ENCODE measurements around the gene TNIP2. TPM values are rescaled to one million over a fixed set of nuclear protein-coding genes. Genes with fewer than 3 reads are reported as not detected.

TNIP2 gene
- total RNA-seq, 1 experiment from 2014 or later: 41.0 TPM

DNA sequence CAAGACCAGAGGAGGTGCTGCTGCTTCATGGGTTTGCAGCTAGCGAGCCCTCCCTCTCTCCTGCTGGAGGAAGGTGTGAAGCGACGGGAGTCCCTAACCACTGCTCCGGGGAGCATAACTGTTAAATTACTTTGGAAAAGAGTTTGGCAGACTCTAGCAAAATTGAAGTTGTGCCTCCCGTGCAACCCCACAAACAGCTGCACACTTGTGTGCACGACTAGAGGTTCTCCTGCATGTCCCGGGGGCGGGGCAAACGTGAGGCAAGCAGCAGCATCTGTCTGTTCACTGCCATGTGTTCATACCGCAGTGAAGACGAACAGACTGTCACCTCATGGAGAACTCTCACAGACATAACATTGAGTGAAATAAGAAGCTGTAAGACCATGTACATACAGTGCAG lies 34.5 kb downstream of the TNIP2 start:
- POLR2A ChIA-PET: no interaction called here
- BruUV-seq (replicated peaks): no TSS peak
- intact Hi-C loops (cut with micrococcal nuclease): no loop called here

More for the DNA sequence above, 34.5 kb downstream of the TNIP2 start:
- Histone ChIP-seq H3K9ac (ENCODE audit: low read length) (no peak overlapping the region), H4K20me1 (ENCODE audit: insufficient read depth) (no peaks in the 10 kb centered on the region), H3K36me3 (ENCODE audit: control insufficient read depth in 1 of 2, insufficient read depth in 2 of 2, low read length in 2 of 2) (peaks cover 7 to 10% of the 10 kb centered on the region in 2 experiments), H3K27me3 (ENCODE audit: insufficient read depth, low read length) (no peaks in the 10 kb centered on the region), H3K9me2 (ENCODE audit: insufficient read depth) (no peaks in the 10 kb centered on the region), H3K27ac (ENCODE audit: low read depth, low read length) (no peak overlapping the region), H3K4me2 (ENCODE audit: low read length) (no peak overlapping the region), H2AFZ (ENCODE audit: low read depth, low read length, poor library complexity, severe bottlenecking) (no peak overlapping the region), H3K9me3 (ENCODE audit: control insufficient read depth in 1 of 2, insufficient read depth in 1 of 2, low read depth in 1 of 2, low read length in 2 of 2) (no peaks in the 10 kb centered on the region), H3K4me1 (ENCODE audit: control insufficient read depth in 1 of 2, insufficient read depth in 2 of 2, low read length in 2 of 2) (no peaks in the 10 kb centered on the region), H3K4me3 (replicated peaks in 1 of 2; ENCODE audit: low read depth in 1 of 2, low read length in 2 of 2) (no peak overlapping the region), H3K79me2 (ENCODE audit: insufficient read depth, low read length) (no peaks in the 10 kb centered on the region)
- ATAC-seq: no peak
- ChIA-PET CTCF (no interaction called here), RAD21 (ENCODE audit: low non-redundant PET in 1 of 2, low total read pairs in 2 of 2, uncharacterized antibody in 2 of 2, unreplicated experiment in 2 of 2) (no interaction called here)
- DNase-seq (ENCODE audit: low read depth, low spot score): no peak
- TF ChIP-seq ZBTB33 (IDR thresholded peaks at IDR 0.05; ENCODE audit: extremely low read depth, insufficient replicate concordance, low read length) (no peak), SIN3A (IDR thresholded peaks at IDR 0.05; ENCODE audit: low read depth) (no peak), JUND (IDR thresholded peaks at IDR 0.05) (no peak), POLR2AphosphoS5 (IDR thresholded peaks at IDR 0.05; ENCODE audit: low read depth, low read length) (no peak), POLR2A (IDR thresholded peaks at IDR 0.05; ENCODE audit: borderline replicate concordance, extremely low read depth, insufficient read depth, insufficient read length) (no peak), ELF1 (IDR thresholded peaks at IDR 0.05; ENCODE audit: borderline replicate concordance, low read depth) (no peak), ZFX (IDR thresholded peaks at IDR 0.05) (no peak), CBX3 (IDR thresholded peaks at IDR 0.05; ENCODE audit: low read depth) (no peak), ZNF274 (IDR thresholded peaks at IDR 0.05; ENCODE audit: low read depth, low read length) (no peak), EGR1 (IDR thresholded peaks at IDR 0.05; ENCODE audit: low read depth) (no peak), CEBPB (IDR thresholded peaks at IDR 0.05; ENCODE audit: low read depth) (no peak), TCF7L2 (IDR thresholded peaks at IDR 0.05; ENCODE audit: borderline replicate concordance, extremely low read depth, insufficient read depth, insufficient read length) (no peak), MAX (IDR thresholded peaks at IDR 0.05) (no peak), YY1 (IDR thresholded peaks at IDR 0.05; ENCODE audit: extremely low read depth, insufficient replicate concordance, low read depth, low read length) (no peak), FOSL1 (IDR thresholded peaks at IDR 0.05; ENCODE audit: low read depth) (no peak), RAD21 (IDR thresholded peaks at IDR 0.05; ENCODE audit: low read depth) (no peak)
- TF ChIP-seq, protein P1, sequence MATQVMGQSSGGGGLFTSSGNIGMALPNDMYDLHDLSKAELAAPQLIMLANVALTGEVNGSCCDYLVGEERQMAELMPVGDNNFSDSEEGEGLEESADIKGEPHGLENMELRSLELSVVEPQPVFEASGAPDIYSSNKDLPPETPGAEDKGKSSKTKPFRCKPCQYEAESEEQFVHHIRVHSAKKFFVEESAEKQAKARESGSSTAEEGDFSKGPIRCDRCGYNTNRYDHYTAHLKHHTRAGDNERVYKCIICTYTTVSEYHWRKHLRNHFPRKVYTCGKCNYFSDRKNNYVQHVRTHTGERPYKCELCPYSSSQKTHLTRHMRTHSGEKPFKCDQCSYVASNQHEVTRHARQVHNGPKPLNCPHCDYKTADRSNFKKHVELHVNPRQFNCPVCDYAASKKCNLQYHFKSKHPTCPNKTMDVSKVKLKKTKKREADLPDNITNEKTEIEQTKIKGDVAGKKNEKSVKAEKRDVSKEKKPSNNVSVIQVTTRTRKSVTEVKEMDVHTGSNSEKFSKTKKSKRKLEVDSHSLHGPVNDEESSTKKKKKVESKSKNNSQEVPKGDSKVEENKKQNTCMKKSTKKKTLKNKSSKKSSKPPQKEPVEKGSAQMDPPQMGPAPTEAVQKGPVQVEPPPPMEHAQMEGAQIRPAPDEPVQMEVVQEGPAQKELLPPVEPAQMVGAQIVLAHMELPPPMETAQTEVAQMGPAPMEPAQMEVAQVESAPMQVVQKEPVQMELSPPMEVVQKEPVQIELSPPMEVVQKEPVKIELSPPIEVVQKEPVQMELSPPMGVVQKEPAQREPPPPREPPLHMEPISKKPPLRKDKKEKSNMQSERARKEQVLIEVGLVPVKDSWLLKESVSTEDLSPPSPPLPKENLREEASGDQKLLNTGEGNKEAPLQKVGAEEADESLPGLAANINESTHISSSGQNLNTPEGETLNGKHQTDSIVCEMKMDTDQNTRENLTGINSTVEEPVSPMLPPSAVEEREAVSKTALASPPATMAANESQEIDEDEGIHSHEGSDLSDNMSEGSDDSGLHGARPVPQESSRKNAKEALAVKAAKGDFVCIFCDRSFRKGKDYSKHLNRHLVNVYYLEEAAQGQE (IDR thresholded peaks at IDR 0.05; ENCODE audit: low read depth): no peak

Data from HCT116 (cell line).